Measurements from ENCODE around the gene PWP1. TPM values are rescaled to one million over a fixed set of nuclear protein-coding genes. Genes with fewer than 3 reads are reported as not detected.

Gene PWP1
- total and polyA plus RNA-seq, 2 donors (not counting 1 experiment from before 2014, with no cell fraction given): 51.2 to 63.5 TPM

DNA sequence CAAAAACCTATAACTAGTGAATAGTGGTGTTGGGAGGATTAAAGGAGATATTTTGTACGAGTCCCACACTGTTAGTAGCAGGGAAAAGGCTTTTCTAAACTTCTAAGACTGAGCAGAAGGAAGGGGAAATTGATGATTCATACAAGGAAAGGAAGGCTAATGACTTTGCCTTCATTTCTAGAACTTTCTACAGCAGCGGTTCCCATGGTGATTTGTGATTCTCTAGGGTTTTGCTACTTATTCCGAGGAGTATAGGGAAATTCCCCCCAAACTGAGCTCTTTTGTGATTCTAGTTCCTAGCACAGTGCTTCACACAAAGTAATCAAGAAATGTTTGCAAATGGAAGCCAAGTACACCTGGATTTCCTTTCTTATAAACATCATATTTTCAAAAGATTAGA is 23.8 kb upstream of the PWP1 start:
- ChIA-PET POLR2A (no interaction called here), CTCF (interaction anchor here (1.4 kb wide), 1 partner anchor 14 kb away, joined by 4 read pairs; no protein-coding TSS in a partner anchor)
- no peaks in the 10 kb centered on the region for H3K4me1 Mint-ChIP-seq
- no peak for ATAC-seq (ENCODE audit: low read depth)
- Histone ChIP-seq H4K20me1 (ENCODE audit: control insufficient read depth, insufficient read depth, low read length, poor library complexity, severe bottlenecking) (no peaks in the 10 kb centered on the region), H3K27me3 (replicated peaks in 1 of 4; ENCODE audit: control extremely low read depth in 1 of 4, control insufficient read depth in 3 of 4, insufficient read depth in 4 of 4, low read length in 3 of 4) (peaks cover 0 to 9% (median 0%) of the 10 kb centered on the region in 4 experiments), H3K79me2 (ENCODE audit: control insufficient read depth, insufficient read depth, low read length) (no peaks in the 10 kb centered on the region), H3K4me3 (ENCODE audit: control extremely low read depth in 1 of 5, extremely low read depth in 1 of 5, insufficient read depth in 1 of 5, low read depth in 2 of 5, low read length in 4 of 5) (no peak overlapping the region), H3K36me3 (replicated peaks in 1 of 2; ENCODE audit: control extremely low read depth in 1 of 2, control insufficient read depth in 1 of 2, extremely low read depth in 1 of 2, insufficient read depth in 2 of 2, low read length in 1 of 2) (no peaks in the 10 kb centered on the region), H3K9ac (ENCODE audit: low read length) (no peak overlapping the region), H3K4me1 (ENCODE audit: control insufficient read depth in 2 of 2, insufficient read depth in 2 of 2, low read length in 2 of 2) (no peaks in the 10 kb centered on the region), H3K4me2 (replicated peaks; ENCODE audit: low read depth, low read length, poor library complexity, severe bottlenecking) (no peak overlapping the region), H3K27ac (ENCODE audit: low read length in 2 of 2) (no peak overlapping the region), H3K9me3 (ENCODE audit: control extremely low read depth in 1 of 3, control insufficient read depth in 2 of 3, insufficient read depth in 1 of 3, low read length in 2 of 3) (no peaks in the 10 kb centered on the region), H2AFZ (ENCODE audit: insufficient read depth, low read depth, low read length, poor library complexity, severe bottlenecking) (no peak overlapping the region)
- TF ChIP-seq, protein P1, sequence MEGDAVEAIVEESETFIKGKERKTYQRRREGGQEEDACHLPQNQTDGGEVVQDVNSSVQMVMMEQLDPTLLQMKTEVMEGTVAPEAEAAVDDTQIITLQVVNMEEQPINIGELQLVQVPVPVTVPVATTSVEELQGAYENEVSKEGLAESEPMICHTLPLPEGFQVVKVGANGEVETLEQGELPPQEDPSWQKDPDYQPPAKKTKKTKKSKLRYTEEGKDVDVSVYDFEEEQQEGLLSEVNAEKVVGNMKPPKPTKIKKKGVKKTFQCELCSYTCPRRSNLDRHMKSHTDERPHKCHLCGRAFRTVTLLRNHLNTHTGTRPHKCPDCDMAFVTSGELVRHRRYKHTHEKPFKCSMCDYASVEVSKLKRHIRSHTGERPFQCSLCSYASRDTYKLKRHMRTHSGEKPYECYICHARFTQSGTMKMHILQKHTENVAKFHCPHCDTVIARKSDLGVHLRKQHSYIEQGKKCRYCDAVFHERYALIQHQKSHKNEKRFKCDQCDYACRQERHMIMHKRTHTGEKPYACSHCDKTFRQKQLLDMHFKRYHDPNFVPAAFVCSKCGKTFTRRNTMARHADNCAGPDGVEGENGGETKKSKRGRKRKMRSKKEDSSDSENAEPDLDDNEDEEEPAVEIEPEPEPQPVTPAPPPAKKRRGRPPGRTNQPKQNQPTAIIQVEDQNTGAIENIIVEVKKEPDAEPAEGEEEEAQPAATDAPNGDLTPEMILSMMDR (IDR thresholded peaks at IDR 0.05): no peak
- no peak for TF ChIP-seq EZH2 (IDR thresholded peaks at IDR 0.05; ENCODE audit: borderline replicate concordance, insufficient read depth, low read depth, low read length, poor library complexity, severe bottlenecking)
- no peak overlapping the region for H3K4me3 Mint-ChIP-seq
- no CpG with 5 or more reads among the region's 3 CpGs for WGBS (ENCODE audit: insufficient coverage)
- H3K9me3 Mint-ChIP-seq (ENCODE audit: insufficient read depth): no peaks in the 10 kb centered on the region
- intact Hi-C loops (cut with micrococcal nuclease): no loop called here
- H3K27me3 Mint-ChIP-seq: peaks cover 24% of the 10 kb centered on the region
- DNase-seq: no peak
- no peak overlapping the region for H3K27ac Mint-ChIP-seq

DNA sequence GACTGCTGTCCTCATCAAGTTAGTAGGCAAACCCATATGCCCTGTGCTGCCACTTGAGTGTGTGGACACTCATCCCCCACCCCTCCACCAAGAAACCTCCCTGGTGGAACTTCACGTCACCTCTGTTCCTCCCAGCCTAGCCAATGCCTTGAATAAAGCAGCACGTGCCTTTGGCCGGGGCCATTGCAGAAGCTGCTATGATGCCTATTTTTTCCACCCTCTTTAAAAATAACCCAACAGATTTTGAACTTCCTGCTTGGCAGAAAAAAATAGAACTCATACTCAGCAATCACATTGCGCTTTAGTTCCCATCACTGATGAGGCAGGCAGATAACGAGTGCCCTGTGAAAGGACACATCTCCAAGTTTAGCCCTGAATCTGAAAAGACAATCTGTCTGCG is 23.1 kb upstream of the PWP1 start:
- no peak for ATAC-seq (ENCODE audit: low read depth)
- peaks cover 27% of the 10 kb centered on the region for H3K27me3 Mint-ChIP-seq
- no peak overlapping the region for H3K4me2 ChIP-seq (replicated peaks; ENCODE audit: low read depth, low read length, poor library complexity, severe bottlenecking)
- no peaks in the 10 kb centered on the region for H3K9me3 Mint-ChIP-seq (ENCODE audit: insufficient read depth)
- intact Hi-C loops (cut with micrococcal nuclease): no loop called here
- H3K27ac ChIP-seq (ENCODE audit: low read length in 2 of 2): no peak overlapping the region
- no peak overlapping the region for H2AFZ ChIP-seq (ENCODE audit: insufficient read depth, low read depth, low read length, poor library complexity, severe bottlenecking)
- H3K9ac ChIP-seq (ENCODE audit: low read length): no peak overlapping the region
- H3K4me1 ChIP-seq (ENCODE audit: control insufficient read depth in 2 of 2, insufficient read depth in 2 of 2, low read length in 2 of 2): no peaks in the 10 kb centered on the region
- H3K36me3 ChIP-seq (replicated peaks in 1 of 2; ENCODE audit: control extremely low read depth in 1 of 2, control insufficient read depth in 1 of 2, extremely low read depth in 1 of 2, insufficient read depth in 2 of 2, low read length in 1 of 2): no peaks in the 10 kb centered on the region
- no peak for DNase-seq
- H4K20me1 ChIP-seq (ENCODE audit: control insufficient read depth, insufficient read depth, low read length, poor library complexity, severe bottlenecking): no peaks in the 10 kb centered on the region
- ChIA-PET POLR2A (no interaction called here), CTCF (interaction anchor here (1.4 kb wide), 1 partner anchor 14 kb away, joined by 4 read pairs; no protein-coding TSS in a partner anchor)
- H3K4me3 Mint-ChIP-seq: no peak overlapping the region
- TF ChIP-seq, protein P1 (IDR thresholded peaks at IDR 0.05): no peak
- no peak for TF ChIP-seq EZH2 (IDR thresholded peaks at IDR 0.05; ENCODE audit: borderline replicate concordance, insufficient read depth, low read depth, low read length, poor library complexity, severe bottlenecking)
- H3K4me1 Mint-ChIP-seq: no peaks in the 10 kb centered on the region
- no peak overlapping the region for H3K27ac Mint-ChIP-seq
- H3K27me3 ChIP-seq (replicated peaks in 1 of 4; ENCODE audit: control extremely low read depth in 1 of 4, control insufficient read depth in 3 of 4, insufficient read depth in 4 of 4, low read length in 3 of 4): peaks cover 0 to 9% (median 0%) of the 10 kb centered on the region in 4 experiments
- WGBS (ENCODE audit: insufficient coverage): 33% methylated on average over 6 of the region's 6 CpGs
- H3K9me3 ChIP-seq (ENCODE audit: control extremely low read depth in 1 of 3, control insufficient read depth in 2 of 3, insufficient read depth in 1 of 3, low read length in 2 of 3): no peaks in the 10 kb centered on the region
- no peak overlapping the region for H3K4me3 ChIP-seq (ENCODE audit: control extremely low read depth in 1 of 5, extremely low read depth in 1 of 5, insufficient read depth in 1 of 5, low read depth in 2 of 5, low read length in 4 of 5)
- no peaks in the 10 kb centered on the region for H3K79me2 ChIP-seq (ENCODE audit: control insufficient read depth, insufficient read depth, low read length)
